GM18951 (cell line): ENCODE results near the gene GPN2.

ENCODE experiments used
- POLR2A ChIP-seq: IDR thresholded peaks from 4 replicates; pipeline ENCODE4 v1.6.1; 2011; ENCODE audit warnings: mild to moderate bottlenecking; ENCODE audit not compliant: insufficient read length, insufficient read depth; ENCODE audit errors: extremely low read depth
- in situ Hi-C: fragments of 300-500 bp; cut with MboI; formaldehyde crosslinking; loops from one replicate; pipeline ENCODE4 v1.12.0; 2022; ENCODE audit warnings: low sequenced_read_pairs, mixed read lengths, inconsistent platforms; ENCODE audit not compliant: unreplicated experiment

The GPN2 gene

GRCh38 chr1:26889551-26890466, at the start of gene GPN2:
Gene GPN2 (minus strand): TSS chr1:26890283. CDS start chr1:26890096, 187 bp downstream.
- peak; percentile 86 for TF ChIP-seq POLR2A
- in situ Hi-C loops, result no loop called here

DNA sequence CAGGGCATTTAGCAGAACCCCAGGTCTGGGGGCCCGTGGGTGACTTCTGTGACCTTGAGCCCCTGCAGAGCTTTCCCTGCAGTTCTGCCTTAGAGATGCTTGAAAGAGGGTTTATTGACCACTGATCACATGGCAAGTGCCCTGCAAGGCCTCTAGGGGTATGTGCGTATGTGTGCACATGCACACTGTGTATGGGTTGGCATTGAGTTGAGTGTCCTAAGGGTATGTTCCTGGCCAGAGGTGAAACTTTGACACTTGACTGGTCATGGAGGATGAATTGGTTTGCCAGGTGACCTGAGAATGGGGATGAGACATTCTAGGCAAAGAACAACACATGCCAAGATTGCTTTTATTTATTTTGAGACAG, 48.6 kb upstream of the GPN2 start:
- TF ChIP-seq POLR2A, result no peak
- in situ Hi-C loops, result no loop called here

GRCh38 chr1:26938004-26938658, 48.0 kb upstream of the GPN2 start:
- in situ Hi-C loops, result no loop called here
- TF ChIP-seq POLR2A, result no peak

GRCh38 chr1:26936823-26937222, 46.7 kb upstream of the GPN2 start:
- no peak for TF ChIP-seq POLR2A
- in situ Hi-C loops, result no loop called here

- in situ Hi-C loops, result no loop called here
- no peak for TF ChIP-seq POLR2A
These were observed 42.4 kb upstream of the GPN2 start for GRCh38 chr1:26932531-26932930.

GRCh38 chr1:26923711-26924110, 33.6 kb upstream of the GPN2 start:
- in situ Hi-C loops, result no loop called here
- no peak for TF ChIP-seq POLR2A

DNA sequence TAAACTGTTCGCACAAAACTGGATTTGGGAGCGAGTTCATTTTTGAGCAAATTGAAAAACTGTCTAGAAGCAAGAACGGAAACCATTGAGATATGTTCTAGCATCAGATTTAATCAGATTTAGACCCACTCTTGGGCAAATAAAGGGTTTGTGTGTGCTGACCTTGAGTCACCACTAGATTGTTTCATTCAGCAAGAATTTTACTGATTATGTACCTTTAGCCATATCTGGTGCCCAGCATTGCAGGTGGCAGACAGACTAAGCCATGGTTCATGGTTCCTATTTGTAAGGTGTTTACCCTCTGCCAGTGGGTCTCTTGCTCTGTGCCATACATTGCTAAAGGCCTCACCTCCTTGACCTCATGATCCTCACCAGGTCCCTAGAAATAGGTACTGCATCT, 32.8 kb upstream of the GPN2 start:
- in situ Hi-C loops, result no loop called here
- TF ChIP-seq POLR2A, result no peak

GRCh38 chr1:26922431-26922729, 32.3 kb upstream of the GPN2 start:
- TF ChIP-seq POLR2A, result no peak
- in situ Hi-C loops, result no loop called here

DNA sequence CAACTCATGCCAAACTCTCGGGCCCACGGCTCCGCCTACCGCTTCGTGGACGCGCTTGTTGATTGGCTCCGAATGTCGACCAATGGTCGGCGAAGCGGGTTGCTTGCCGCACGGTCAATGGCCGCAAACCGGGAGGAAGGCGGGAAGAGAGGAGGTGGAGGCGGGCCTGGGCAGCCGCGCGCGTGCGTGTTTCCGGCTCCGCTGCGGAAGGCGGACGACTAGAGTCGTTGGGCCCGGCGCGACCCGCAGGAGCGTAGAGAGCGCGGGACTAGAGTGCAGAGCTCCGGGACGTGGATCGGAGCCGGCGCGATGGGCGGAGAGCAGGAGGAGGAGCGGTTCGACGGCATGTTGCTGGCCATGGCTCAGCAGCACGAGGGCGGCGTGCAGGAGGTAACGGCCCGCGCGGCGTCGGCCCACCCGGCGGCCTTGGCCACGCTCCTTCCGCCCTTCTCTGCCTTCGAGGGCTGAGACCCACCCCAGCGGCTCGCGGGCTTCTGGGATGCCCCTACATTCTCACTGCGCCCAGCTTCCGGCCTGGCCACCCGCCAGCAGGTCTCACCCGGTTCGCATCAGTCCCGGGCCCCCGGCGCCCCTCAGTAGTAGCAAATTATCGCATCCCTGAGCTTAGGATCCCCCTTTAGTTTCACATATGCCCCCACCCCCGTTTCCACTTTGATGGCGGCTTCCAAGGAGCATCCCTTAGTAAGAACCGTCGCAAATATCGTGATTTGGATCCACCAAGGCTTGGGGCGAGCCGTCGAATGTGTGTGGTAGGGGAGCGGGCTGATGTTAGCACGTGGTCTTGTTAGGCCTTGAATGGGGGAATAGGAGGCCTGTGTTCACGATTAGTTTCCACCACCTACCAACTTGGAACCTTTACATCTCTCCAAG, 31.7 kb upstream of the GPN2 start, which contains the start of gene NUDC:
TSS of gene NUDC (plus strand) at position 204 of the 891 bp plus-strand sequence. CDS start at position 310, 106 bp downstream.
- TF ChIP-seq POLR2A, result peak; percentile 88
- in situ Hi-C loops, result no loop called here

DNA sequence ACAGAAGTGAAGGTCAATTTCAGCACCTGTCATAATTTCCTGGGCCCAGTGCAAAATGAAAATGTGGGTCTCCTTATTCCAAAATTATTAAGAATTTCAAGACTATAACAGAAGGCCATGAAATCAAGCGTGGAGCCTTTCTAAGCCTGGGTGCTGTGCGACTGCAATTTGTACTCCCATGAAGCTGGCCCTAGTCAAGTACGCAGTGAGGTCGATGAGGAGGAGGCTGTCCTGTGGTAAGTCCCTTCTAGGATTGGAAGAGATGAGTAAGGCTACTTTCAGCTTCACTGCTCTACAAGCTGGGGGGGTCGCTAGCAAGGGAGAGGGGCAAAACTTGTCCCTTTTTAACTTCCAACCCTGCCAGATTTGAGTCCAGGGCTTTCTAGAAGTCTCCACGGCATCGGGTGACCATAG, 31.1 kb upstream of the GPN2 start:
- TF ChIP-seq POLR2A, result no peak
- in situ Hi-C loops, result no loop called here

- TF ChIP-seq POLR2A, result no peak
- in situ Hi-C loops, result no loop called here
These were observed 25.2 kb upstream of the GPN2 start for GRCh38 chr1:26915204-26915842.

GRCh38 chr1:26913754-26914619, 23.9 kb upstream of the GPN2 start, which contains the start of gene NR0B2:
Gene NR0B2 (minus strand): TSS chr1:26913975. CDS start chr1:26913940, 35 bp downstream.
- no peak for TF ChIP-seq POLR2A
- in situ Hi-C loops, result no loop called here
